Adipose tissue (tissue), 3 donors: ENCODE results near the gene DGUOK. TPM values are rescaled to one million over a fixed set of nuclear protein-coding genes. Genes with fewer than 3 reads are reported as not detected.

ENCODE experiments used
- H3K27ac ChIP-seq: one replicate; pipeline ENCODE4 v1.5.1; 2013; ENCODE audit warnings: low read depth, low read length
- whole genome bisulfite sequencing, 3 donors: extraction: QIAGEN DNeasy Blood & Tissue Kit; methylation state at CpG; one replicate each; pipeline ENCODE4 v1.1.7; 2013; 5-methylcytosine and 5-hydroxymethylcytosine counted together
- polyA plus RNA-seq, 3 donors: library from polyadenylated mRNA; stranded (reverse); fragments of 200-250 nt; gene quantifications; one replicate each; pipeline ENCODE4 v1.2.3, GENCODE V29; 2013
- donor health status: healthy with polysubstance abuse.
- donor health status: Bipolar disorder and iron deficiency.
- donor health status: healthy.

Gene DGUOK
- polyA plus RNA-seq, 3 donors, result 34.9 to 104 (median 63.2) TPM

- WGBS, 3 donors, result 2 to 5% (median 3%) methylated on average over 29 to 61 of the region's 66 CpGs
These were observed 58.8 kb downstream of the DGUOK start for GRCh38 chr2:73985308-73986084.

GRCh38 chr2:73986085-73986681, 59.5 kb downstream of the DGUOK start:
- 84 to 86% (median 85%) methylated on average over 21 of the region's 21 CpGs for WGBS, 3 donors
- no peak overlapping the region for H3K27ac ChIP-seq

More at GRCh38 chr2:73985308-73986084, 58.8 kb downstream of the DGUOK start:
- peak overlapping the region; percentile 56 for H3K27ac ChIP-seq

GRCh38 chr2:73987109-73987947, 60.6 kb downstream of the DGUOK start:
- WGBS, 3 donors, result 27 to 55% (median 47%) methylated on average over 24 of the region's 24 CpGs
- H3K27ac ChIP-seq, result no peak overlapping the region

- WGBS, 3 donors, result 44 to 69% (median 69%) methylated on average over 10 of the region's 10 CpGs
- no peak overlapping the region for H3K27ac ChIP-seq
These were observed 61.4 kb downstream of the DGUOK start for GRCh38 chr2:73987948-73988700.

- WGBS, 3 donors, result 96 to 98% (median 96%) methylated on average over 2 of the region's 2 CpGs
- H3K27ac ChIP-seq, result no peak overlapping the region
These were observed 63.3 kb downstream of the DGUOK start for GRCh38 chr2:73989972-73990371.

- 96 to 100% (median 98%) methylated on average over 1 of the region's 1 CpG for WGBS, 3 donors
- no peak overlapping the region for H3K27ac ChIP-seq
These were observed 63.9 kb downstream of the DGUOK start for GRCh38 chr2:73990531-73990930.

- WGBS, 3 donors, result 94 to 100% (median 95%) methylated on average over 4 of the region's 4 CpGs
- H3K27ac ChIP-seq, result no peak overlapping the region
These were observed 65.4 kb downstream of the DGUOK start for GRCh38 chr2:73992036-73992435.

GRCh38 chr2:73993376-73993775, 66.7 kb downstream of the DGUOK start:
- 76 to 90% (median 81%) methylated on average over 3 of the region's 3 CpGs for WGBS, 3 donors
- no peak overlapping the region for H3K27ac ChIP-seq

- H3K27ac ChIP-seq, result no peak overlapping the region
- 78 to 84% (median 80%) methylated on average over 4 of the region's 4 CpGs for WGBS, 3 donors
These were observed 67.1 kb downstream of the DGUOK start for GRCh38 chr2:73993778-73994177.

GRCh38 chr2:73994178-73994831, 67.6 kb downstream of the DGUOK start:
- 81 to 97% (median 92%) methylated on average over 6 to 8 of the region's 8 CpGs for WGBS, 3 donors

GRCh38 chr2:73995810-73996209, 69.1 kb downstream of the DGUOK start:
- 95 to 99% (median 98%) methylated on average over 5 of the region's 5 CpGs for WGBS, 3 donors

More at GRCh38 chr2:73994178-73994831, 67.6 kb downstream of the DGUOK start:
- H3K27ac ChIP-seq, result no peak overlapping the region

GRCh38 chr2:73997813-73998212, 71.1 kb downstream of the DGUOK start:
- no peak overlapping the region for H3K27ac ChIP-seq
- WGBS, 3 donors, result 88 to 95% (median 94%) methylated on average over 6 of the region's 6 CpGs

More at GRCh38 chr2:73995810-73996209, 69.1 kb downstream of the DGUOK start:
- H3K27ac ChIP-seq, result no peak overlapping the region

GRCh38 chr2:73998451-73998850, 71.8 kb downstream of the DGUOK start:
- 85 to 87% (median 85%) methylated on average over 8 of the region's 8 CpGs for WGBS, 3 donors

GRCh38 chr2:73998933-73999332, 72.3 kb downstream of the DGUOK start:
- 80 to 87% (median 84%) methylated on average over 4 of the region's 4 CpGs for WGBS, 3 donors

More at GRCh38 chr2:73998451-73998850, 71.8 kb downstream of the DGUOK start:
- H3K27ac ChIP-seq, result no peak overlapping the region

GRCh38 chr2:73999881-74000597, 73.4 kb downstream of the DGUOK start:
- H3K27ac ChIP-seq, result no peak overlapping the region
- WGBS, 3 donors, result 30 to 52% (median 42%) methylated on average over 10 of the region's 10 CpGs

More at GRCh38 chr2:73998933-73999332, 72.3 kb downstream of the DGUOK start:
- H3K27ac ChIP-seq, result no peak overlapping the region

GRCh38 chr2:74000666-74001065, 74.0 kb downstream of the DGUOK start:
- H3K27ac ChIP-seq, result no peak overlapping the region
- WGBS, 3 donors, result 55 to 74% (median 69%) methylated on average over 5 of the region's 5 CpGs

GRCh38 chr2:74001121-74001520, 74.4 kb downstream of the DGUOK start:
- no peak overlapping the region for H3K27ac ChIP-seq
- WGBS, 3 donors, result 87 to 90% (median 89%) methylated on average over 4 of the region's 4 CpGs
